Peyer's patch (tissue), 4 donors: Measurements from ENCODE around the gene TMOD2.

Experiments used
- CTCF ChIP-seq, 6 experiments: fragments of 450-650 bp in 4 of 6; fragments of 200-600 bp in 2 of 6; sonication (generic) in 1 of 6; IDR thresholded peaks; one replicate each; pipeline ENCODE4 v1.5.1; 2017 to 2019; ENCODE audit warnings: antibody characterized with exemption in 6 of 6, mild to moderate bottlenecking in 3 of 6, moderate library complexity in 1 of 6
- POLR2A ChIP-seq, 2 donors: fragments of 450-650 bp; IDR thresholded peaks; one replicate each; pipeline ENCODE4 v1.5.1; 2017; ENCODE audit warnings: antibody characterized with exemption in 2 of 2, mild to moderate bottlenecking in 2 of 2, moderate library complexity in 2 of 2

GRCh38 chr15:51846463-51847230, 95.2 kb downstream of the TMOD2 start:
- no peak for TF ChIP-seq CTCF (IDR thresholded peaks at IDR 0.05)
- TF ChIP-seq POLR2A (IDR thresholded peaks at IDR 0.05), result no peak
